HepG2 (cell line): Measurements from ENCODE around the gene WDR87. TPM values are rescaled to one million over a fixed set of nuclear protein-coding genes. Genes with fewer than 3 reads are reported as not detected.

Source experiments
- AGO1 ChIP-seq: fragments of 200-400 bp; formaldehyde crosslinking; IDR thresholded peaks from 2 replicates; pipeline ENCODE4 v1.6.1; 2017; ENCODE audit warnings: mild to moderate bottlenecking, low read depth, low read length, moderate library complexity; ENCODE audit not compliant: poor library complexity, severe bottlenecking
- BCLAF1 ChIP-seq: fragments of 450-650 bp; IDR thresholded peaks from 2 replicates; pipeline ENCODE4 v1.6.1; 2017; ENCODE audit warnings: mild to moderate bottlenecking
- CCAR2 ChIP-seq: fragments of 200-400 bp; formaldehyde crosslinking; optimal IDR thresholded peaks from 2 replicates; pipeline ENCODE3; 2018; ENCODE audit warnings: low read depth, mild to moderate bottlenecking, low read length, moderate library complexity
- EHMT2 ChIP-seq: fragments of 200-600 bp; sonication (generic); IDR thresholded peaks from 2 replicates; pipeline ENCODE4 v1.7.0; 2017; ENCODE audit warnings: antibody characterized with exemption, low read depth, low read length, borderline replicate concordance
- ELF4 ChIP-seq: sonication (generic); formaldehyde crosslinking; IDR thresholded peaks from 2 replicates; pipeline ENCODE4 v1.5.0; 2020; ENCODE audit warnings: missing genetic modification reagents, mild to moderate bottlenecking, moderate library complexity, borderline replicate concordance
- ETV5 ChIP-seq: IDR thresholded peaks from 2 replicates; pipeline ENCODE4 v1.6.1; 2018; ENCODE audit warnings: missing biosample characterization, missing genetic modification reagents, inconsistent platforms, borderline replicate concordance
- FOSL2 ChIP-seq: sonication (generic); formaldehyde crosslinking; IDR thresholded peaks from 2 replicates; pipeline ENCODE4 v1.4.0; 2020; ENCODE audit warnings: missing genetic modification reagents
- GATAD1 ChIP-seq: IDR thresholded peaks from 2 replicates; pipeline ENCODE4 v1.6.1; 2016; ENCODE audit warnings: missing genetic modification reagents, missing compliant biosample characterization
- GTF3A ChIP-seq: sonication (generic); formaldehyde crosslinking; conservative IDR thresholded peaks from 2 replicates; pipeline ENCODE4 v1.4.0; 2020; ENCODE audit warnings: mild to moderate bottlenecking, missing genetic modification reagents
- HDAC6 ChIP-seq: fragments of 200-600 bp; sonication (generic); IDR thresholded peaks from 2 replicates; pipeline ENCODE4 v1.7.0; 2017; ENCODE audit warnings: mild to moderate bottlenecking, antibody characterized with exemption, low read length, low read depth
- HMGXB4 ChIP-seq, 2 experiments: sonication (generic) in 1 of 2; formaldehyde crosslinking in 1 of 2; IDR thresholded peaks; 2 replicates each; pipeline versions ENCODE4 v1.4.0 to v1.6.1; 2018 to 2020; ENCODE audit warnings: missing genetic modification reagents in 2 of 2, borderline replicate concordance in 1 of 2, low read depth in 1 of 2, mild to moderate bottlenecking in 1 of 2, missing biosample characterization in 1 of 2
- MYPOP ChIP-seq: sonication (generic); formaldehyde crosslinking; IDR thresholded peaks from 2 replicates; pipeline ENCODE4 v1.8.1; 2023; ENCODE audit warnings: mild to moderate bottlenecking, moderate library complexity, missing genetic modification reagents
- NKX3-1 ChIP-seq: sonication (generic); formaldehyde crosslinking; IDR thresholded peaks from 2 replicates; pipeline ENCODE4 v1.5.0; 2020; ENCODE audit warnings: missing genetic modification reagents
- PATZ1 ChIP-seq: sonication (generic); formaldehyde crosslinking; IDR thresholded peaks from 2 replicates; pipeline ENCODE4 v1.4.0; 2020; ENCODE audit warnings: missing genetic modification reagents
- SIX1 ChIP-seq: sonication (generic); formaldehyde crosslinking; IDR thresholded peaks from 2 replicates; pipeline ENCODE4 v1.4.0; 2020; ENCODE audit warnings: missing genetic modification reagents, borderline replicate concordance
- SNAPC5 ChIP-seq: sonication (generic); formaldehyde crosslinking; IDR thresholded peaks from 2 replicates; pipeline ENCODE4 v1.8.1; 2023; ENCODE audit warnings: mild to moderate bottlenecking, missing genetic modification reagents, borderline replicate concordance
- STAG1 ChIP-seq: sonication (generic); formaldehyde crosslinking; IDR thresholded peaks from 2 replicates; pipeline ENCODE4 v1.4.0; 2020; ENCODE audit warnings: missing genetic modification reagents
- ZNF225 ChIP-seq: sonication (generic); formaldehyde crosslinking; IDR thresholded peaks from 2 replicates; pipeline ENCODE4 v1.4.0; 2020; ENCODE audit warnings: mild to moderate bottlenecking, missing genetic modification reagents
- ZNF512 ChIP-seq: sonication (generic); formaldehyde crosslinking; IDR thresholded peaks from 2 replicates; pipeline ENCODE4 v1.4.0; 2020; ENCODE audit warnings: mild to moderate bottlenecking, missing genetic modification reagents
- ZNF7 ChIP-seq: IDR thresholded peaks from 2 replicates; pipeline ENCODE4 v1.6.1; 2016; ENCODE audit warnings: missing biosample characterization, missing genetic modification reagents
- ZNF782 ChIP-seq: sonication (generic); formaldehyde crosslinking; IDR thresholded peaks from 2 replicates; pipeline ENCODE4 v1.4.0; 2020; ENCODE audit warnings: missing genetic modification reagents, mild to moderate bottlenecking, borderline replicate concordance
- polyA plus RNA-seq, 8 experiments: library from polyadenylated mRNA; depleted of rRNA in 3 of 8; stranded (reverse) in 7 of 8; unstranded in 1 of 8; fragments of >200 nt; fragmentation: Illumina TruSeq in 4 of 8; extraction: Trizol in 4 of 8; gene quantifications; 2 replicates each; pipeline versions ENCODE4 v1.2.1 to v1.2.3, GENCODE V29; 2011 to 2016; ENCODE audit warnings: low read depth in 4 of 8, missing spikeins in 1 of 8, mixed read lengths in 1 of 8; ENCODE audit not compliant: insufficient read depth in 1 of 8
- total RNA-seq, 5 experiments: library from RNA; depleted of rRNA; stranded (reverse); fragments of >200 nt; fragmentation: Illumina TruSeq; extraction: Trizol; gene quantifications; 2 replicates each; pipeline ENCODE4 v1.2.3, GENCODE V29; 2016; ENCODE audit warnings: low read depth in 1 of 5

WDR87 gene
- total and polyA plus RNA-seq, 2 of the 13 experiments (the other 11 are each of a cell fraction or from before 2014, with no cell fraction given), result not detected

GRCh38 chr19:37874784-37875183 is 31.6 kb downstream of the WDR87 start (continued):
- TF ChIP-seq ZNF7 (no peak), EHMT2 (no peak), ZNF512 (CRISPR knock-in tag) (no peak), BCLAF1 (no peak), PATZ1 (CRISPR knock-in tag) (no peak), GTF3A (CRISPR knock-in tag) (no peak), SIX1 (CRISPR knock-in tag) (peak; percentile 97), HDAC6 (no peak), AGO1 (no peak), FOSL2 (CRISPR knock-in tag) (peak; percentile 19; the same call in 1 of the 2 replicates), CCAR2 (no peak), ETV5 (CRISPR knock-in tag) (no peak), GATAD1 (no peak), SNAPC5 (CRISPR knock-in tag) (no peak), ZNF225 (CRISPR knock-in tag) (no peak), NKX3-1 (CRISPR knock-in tag) (0 out of 2 replicates have a peak, but pooled peaks have one; percentile 51), MYPOP (0 out of 2 replicates have a peak, but pooled peaks have one; percentile 45), ELF4 (CRISPR knock-in tag) (no peak), STAG1 (CRISPR knock-in tag) (no peak), HMGXB4 (CRISPR knock-in tag; IDR thresholded peaks at IDR 0.05; ENCODE audit: borderline replicate concordance in 1 of 2, low read depth in 1 of 2) (peak in 1 of 2 experiments; percentile 30; a peak in 1 of 4 replicates), ZNF782 (CRISPR knock-in tag) (no peak)
